Heart right ventricle (tissue), 16 donors: Measurements from ENCODE around the gene TSR2. TPM values are rescaled to one million over a fixed set of nuclear protein-coding genes. Genes with fewer than 3 reads are reported as not detected.

Source experiments
- ATAC-seq, 8 donors: fragments of 200-7000 bp; cut with Tn5 transposase; one replicate each; pipeline ENCODE4 v1.9.1; 2020; ENCODE audit warnings: mild to moderate bottlenecking in 8 of 8, moderate library complexity in 8 of 8, moderate number of reproducible peaks in 1 of 8
- DNase-seq, 2 donors: peaks; one replicate each; pipeline ENCODE4 v3.0.0-alpha.2; 2020
- H3K27ac ChIP-seq, 10 donors: fragments of 200-600 bp; sonication (generic) in 2 of 10; one replicate each; pipeline versions ENCODE4 v1.5.0 to v1.8.0; 2020 to 2022; ENCODE audit warnings: mild to moderate bottlenecking in 3 of 10
- H3K27me3 ChIP-seq, 7 donors: fragments of 200-600 bp; one replicate each; pipeline ENCODE4 v1.8.0; 2021 to 2022; ENCODE audit warnings: mild to moderate bottlenecking in 2 of 7
- H3K36me3 ChIP-seq, 9 donors: fragments of 200-600 bp; sonication (generic) in 1 of 9; one replicate each; pipeline versions ENCODE4 v1.5.0 to v1.8.0; 2020 to 2022; ENCODE audit warnings: mild to moderate bottlenecking in 2 of 9
- H3K4me1 ChIP-seq, 9 donors: fragments of 200-600 bp; sonication (generic) in 1 of 9; one replicate each; pipeline versions ENCODE4 v1.5.0 to v1.8.0; 2020 to 2022; ENCODE audit warnings: mild to moderate bottlenecking in 4 of 9
- H3K4me3 ChIP-seq, 10 donors: fragments of 200-600 bp; sonication (generic) in 2 of 10; one replicate each; pipeline versions ENCODE4 v1.5.0 to v1.8.0; 2020 to 2022; ENCODE audit warnings: mild to moderate bottlenecking in 7 of 10, moderate library complexity in 2 of 10
- H3K9me3 ChIP-seq, 11 donors: fragments of 200-600 bp in 10 of 11; sonication (generic) in 2 of 11; one replicate each; pipeline versions ENCODE4 v1.5.0 to v1.8.0; 2013 to 2022; ENCODE audit warnings: mild to moderate bottlenecking in 2 of 11, control low read depth in 1 of 11, moderate library complexity in 1 of 11
- CTCF ChIP-seq, 9 donors: fragments of 200-600 bp; sonication (generic) in 2 of 9; IDR thresholded peaks; one replicate each; pipeline versions ENCODE4 v1.5.0 to v1.8.0; 2021 to 2022; ENCODE audit warnings: antibody characterized with exemption in 9 of 9, mild to moderate bottlenecking in 5 of 9, moderate library complexity in 1 of 9
- WGBS, 2 donors: extraction: QIAGEN DNeasy Blood & Tissue Kit; methylation state at CpG; one replicate each; pipeline ENCODE4 v1.1.7; 2013; ENCODE audit warnings: inconsistent platforms in 1 of 2; 5-methylcytosine and 5-hydroxymethylcytosine counted together
- intact Hi-C, 10 donors: fragments of 100-400 bp; cut with DNase I; formaldehyde crosslinking; loops; one replicate each; pipeline versions ENCODE4 v1.11.1 to v1.14.2; 2022
- long read RNA-seq, 3 donors: library from polyadenylated mRNA; unstranded; transcript quantifications; one replicate each; pipeline ENCODE4 v2.0.0, GENCODE V29; 2020 to 2021
- polyA plus RNA-seq, 2 donors: library from polyadenylated mRNA; stranded (reverse); fragments of 200-250 nt; gene quantifications; one replicate each; pipeline ENCODE4 v1.2.3, GENCODE V29; 2013
- total RNA-seq, 10 donors: library from RNA; stranded (reverse); fragmentation: NEBNext Ultra II Directional in 3 of 10; extraction: Animal tissue kit (Norgen Biotek cat#: 25700) in 3 of 10; gene quantifications; one replicate each; pipeline versions ENCODE4 v1.2.1 to v1.2.4, GENCODE V29; 2021 to 2023
- donor health status: Arrhythmogenic right ventricular cardiomyopathy.
- donor health status: ischemic (EF 13 %, LVEDD 7.1; RV severe dilation, severe dysfunction).
- donor health status: healthy with polysubstance abuse.
- donor health status: DM: no; HTN: yes; CAD: no.
- donor health status: DM: no; HTN: no; CAD: no.
- donor health status: ischemic (EF 25% LVEDD 6.9; RV normal size, moderate dysfunction).
- donor health status: ischemic (EF 25% LVEDD 5.7; RV mildly dilated, moderate dysfunction).
- donor health status: healthy.
- donor health status: DM: yes; HTN: yes; CAD: no.
- donor health status: Ischemic cardiomyopathy.
- donor health status: ischemic (EF 35%, LVEDD 5.7; RV mildly dilated, moderate dysfunction).
- donor health status: nonischemic (EF 11% LVEDD 7.7; RV severe dilation, severe dysfunction).
- donor health status: DM: yes; HTN: yes; CAD: no.
- donor health status: PGD.
- donor health status: ischemic (EF 29% LVEDD 5.4; RV normal size, mild dysfunction).
- donor health status: nonischemic (EF 23%, LVEDD 6.1; RV moderate dilation, normal function).

The TSR2 gene
- total RNA-seq (10 to 100 TPM; 34.3 to 48.6 (median 40.0) TPM), polyA plus RNA-seq (10 to 100 TPM; 40.3 to 45.5 TPM)
- long read RNA-seq, donor 1, transcript TSR2-201 (5 exons, 1,534 nt), result major isoform, 66 of 71 reads
- long read RNA-seq, donor 1, partial matches to known transcripts, result 1 of 71 reads
- long read RNA-seq, donor 1, other reads (novel, unspliced or antisense), result 4 of 71 reads
- long read RNA-seq, donor 2, transcript TSR2-201 (5 exons, 1,534 nt), result major isoform, 60 of 69 reads
- long read RNA-seq, donor 2, partial matches to known transcripts, result 0 of 69 reads
- long read RNA-seq, donor 2, other reads (novel, unspliced or antisense), result 9 of 69 reads
- long read RNA-seq, donor 3, transcript TSR2-201 (5 exons, 1,534 nt), result major isoform, 102 of 113 reads
- long read RNA-seq, donor 3, partial matches to known transcripts, result 2 of 113 reads
- long read RNA-seq, donor 3, other reads (novel, unspliced or antisense), result 9 of 113 reads

- H3K27ac ChIP-seq, result peak within 1 kb of the TSS in 7 of 10 donors; percentile 24 to 81 (median 66)
These were observed at the start of gene TSR2 for GRCh38 chrX:54439960-54440871. Gene TSR2, plus strand, starts transcription at chrX:54440404. Its CDS starts 18 bp downstream, at chrX:54440422.

GRCh38 chrX:54397113-54397512 is 43.1 kb upstream of the TSR2 start:
- 80 to 88% methylated on average over 1 of the region's 1 CpG for WGBS, 2 donors
- TF ChIP-seq CTCF (IDR thresholded peaks at IDR 0.05), result no peak
- no peak for DNase-seq
- Histone ChIP-seq H3K9me3 (no peaks in the 10 kb centered on the region), H3K4me1 (no peaks in the 10 kb centered on the region), H3K27ac (no peak overlapping the region), H3K27me3 (no peaks in the 10 kb centered on the region), H3K4me3 (no peak overlapping the region), H3K36me3 (no peaks in the 10 kb centered on the region)
- intact Hi-C loops, result no loop called here
- ATAC-seq, result no peak

More at GRCh38 chrX:54439960-54440871, at the start of gene TSR2:
- DNase-seq (peak; percentile 74 to 81), ATAC-seq (peak; percentile 95 to 99 (median 99))
- H3K4me3 ChIP-seq, result peak within 1 kb of the TSS; percentile 62 to 95 (median 84)
- H3K36me3 ChIP-seq, result peaks cover 0 to 25% (median 0%) of the 10 kb centered on the region in 9 donors
- peak in 1 of 9 donors; percentile 14 for TF ChIP-seq CTCF (IDR thresholded peaks at IDR 0.05)
- peaks cover 0 to 11% (median 0%) of the 10 kb centered on the region in 7 donors for H3K27me3 ChIP-seq
- intact Hi-C loops, result loop anchor here in 2 of 10 donors (2.0 to 10.0 kb wide), 2 partner anchors 43 to 55 kb away; partner anchors contain the start of gene FGD1 (in 1 of the 2)
- 0 to 1% methylated on average over 39 to 40 of the region's 40 CpGs for WGBS, 2 donors
- H3K4me1 ChIP-seq, result peaks cover 0 to 19% (median 12%) of the 10 kb centered on the region in 9 donors
- no peaks in the 10 kb centered on the region for H3K9me3 ChIP-seq

GRCh38 chrX:54407266-54407665 is 32.9 kb upstream of the TSR2 start:
- intact Hi-C loops, result no loop called here
- H3K4me3 ChIP-seq, result no peak overlapping the region
- TF ChIP-seq CTCF (IDR thresholded peaks at IDR 0.05), result no peak
- ATAC-seq (no peak), DNase-seq (no peak)
- no peak overlapping the region for H3K27ac ChIP-seq
- H3K4me1 ChIP-seq, result no peaks in the 10 kb centered on the region
- H3K27me3 ChIP-seq, result peaks cover 0 to 40% (median 0%) of the 10 kb centered on the region in 7 donors
- H3K9me3 ChIP-seq, result no peaks in the 10 kb centered on the region
- H3K36me3 ChIP-seq, result no peaks in the 10 kb centered on the region
- WGBS, 2 donors, result 60 to 61% methylated on average over 2 of the region's 2 CpGs

GRCh38 chrX:54411732-54412131 is 28.5 kb upstream of the TSR2 start:
- Histone ChIP-seq H3K4me1 (peaks cover 0 to 5% (median 0%) of the 10 kb centered on the region in 9 donors), H3K9me3 (no peaks in the 10 kb centered on the region), H3K27me3 (peaks cover 0 to 30% (median 0%) of the 10 kb centered on the region in 7 donors), H3K36me3 (no peaks in the 10 kb centered on the region), H3K4me3 (no peak overlapping the region), H3K27ac (no peak overlapping the region)
- DNase-seq (no peak), ATAC-seq (no peak)
- WGBS, 2 donors, result 52 to 57% methylated on average over 1 of the region's 1 CpG
- TF ChIP-seq CTCF (IDR thresholded peaks at IDR 0.05), result no peak
- intact Hi-C loops, result no loop called here
